Colon (tissue), 2 donors: ENCODE results near the gene ARHGEF28.

Experiments used
- FAIRE-seq: peaks from 2 replicates; lab custom pipeline; 2012; peaks lifted over from hg19 to GRCh38; lab: Jason Lieb, UNC
- donor health status: control.
- donor health status: control.

The ARHGEF28 gene

GRCh38 chr5:73735032-73735734 lies 109.2 kb downstream of the ARHGEF28 start:
- peak; percentile 14 for FAIRE-seq

- no peak for FAIRE-seq
Measured at GRCh38 chr5:73739650-73740049, 113.7 kb downstream of the ARHGEF28 start.

- no peak for FAIRE-seq
Measured at GRCh38 chr5:73740274-73740790, 114.3 kb downstream of the ARHGEF28 start.

GRCh38 chr5:73743161-73743560 lies 117.2 kb downstream of the ARHGEF28 start:
- no peak for FAIRE-seq

- no peak for FAIRE-seq
Measured at GRCh38 chr5:73745836-73746235, 119.8 kb downstream of the ARHGEF28 start.

GRCh38 chr5:73746608-73747007 lies 120.6 kb downstream of the ARHGEF28 start:
- FAIRE-seq: no peak

GRCh38 chr5:73747696-73748380 lies 121.8 kb downstream of the ARHGEF28 start:
- no peak for FAIRE-seq

- FAIRE-seq: no peak
Measured at GRCh38 chr5:73748510-73749400, 122.8 kb downstream of the ARHGEF28 start.

- FAIRE-seq: no peak
Measured at GRCh38 chr5:73749485-73750270, 123.7 kb downstream of the ARHGEF28 start.

- FAIRE-seq: no peak
Measured at GRCh38 chr5:73751254-73751914, 125.4 kb downstream of the ARHGEF28 start.

- no peak for FAIRE-seq
Measured at GRCh38 chr5:73754254-73754653, 128.3 kb downstream of the ARHGEF28 start.

GRCh38 chr5:73757416-73757815 lies 131.4 kb downstream of the ARHGEF28 start:
- no peak for FAIRE-seq

GRCh38 chr5:73759771-73760170 lies 133.8 kb downstream of the ARHGEF28 start:
- no peak for FAIRE-seq

GRCh38 chr5:73763300-73764032 lies 137.5 kb downstream of the ARHGEF28 start:
- FAIRE-seq: no peak

- FAIRE-seq: no peak
Measured at GRCh38 chr5:73764586-73764985, 138.6 kb downstream of the ARHGEF28 start.

- FAIRE-seq: no peak
Measured at GRCh38 chr5:73764996-73765395, 139.0 kb downstream of the ARHGEF28 start.

GRCh38 chr5:73766902-73767301 lies 140.9 kb downstream of the ARHGEF28 start:
- no peak for FAIRE-seq

- FAIRE-seq: no peak
Measured at GRCh38 chr5:73770172-73771025, 144.4 kb downstream of the ARHGEF28 start.

- FAIRE-seq: no peak
Measured at GRCh38 chr5:73774924-73775323, 148.9 kb downstream of the ARHGEF28 start.
